ENCODE data around the gene PPIL4.
"Not testable (repeated sequence)": the region's sequence is repeated elsewhere in the genome, so short reads cannot be mapped to it uniquely, and the experiment has no call there.

The PPIL4 gene

DNA sequence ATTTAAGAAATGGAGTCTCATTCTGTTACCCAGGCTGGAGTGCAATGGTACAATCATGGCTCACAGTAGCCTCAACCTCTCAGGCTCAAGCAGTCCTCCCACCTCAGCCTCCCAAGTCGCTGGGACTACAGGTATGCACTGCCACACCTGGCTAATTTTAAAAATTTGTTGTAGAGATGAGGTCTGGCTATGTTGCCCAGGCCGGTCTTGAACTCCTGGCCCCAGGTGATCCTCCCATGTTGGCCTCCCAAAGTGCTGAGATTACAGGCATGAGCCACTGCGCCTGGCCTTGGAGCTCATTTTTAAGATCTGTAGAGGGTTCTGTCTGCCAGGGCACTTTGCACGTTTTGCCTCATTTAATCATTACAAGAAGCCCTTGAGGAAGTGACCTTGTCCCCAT, 78.6 kb downstream of the PPIL4 start:
- Histone ChIP-seq H3K9ac (ENCODE audit: low read length) (no peak overlapping the region), H3K4me3 (ENCODE audit: low read length) (no peak overlapping the region), H3K36me3 (ENCODE audit: control insufficient read depth, low read depth, low read length) (no peaks in the 10 kb centered on the region), H3K27ac (ENCODE audit: low read length) (no peak overlapping the region), H3K4me1 (ENCODE audit: control insufficient read depth, low read depth, low read length) (no peaks in the 10 kb centered on the region), H3K9me3 (ENCODE audit: control insufficient read depth, low read depth, low read length) (no peaks in the 10 kb centered on the region), H3K27me3 (ENCODE audit: control insufficient read depth, insufficient read depth, low read length) (no peaks in the 10 kb centered on the region)

DNA sequence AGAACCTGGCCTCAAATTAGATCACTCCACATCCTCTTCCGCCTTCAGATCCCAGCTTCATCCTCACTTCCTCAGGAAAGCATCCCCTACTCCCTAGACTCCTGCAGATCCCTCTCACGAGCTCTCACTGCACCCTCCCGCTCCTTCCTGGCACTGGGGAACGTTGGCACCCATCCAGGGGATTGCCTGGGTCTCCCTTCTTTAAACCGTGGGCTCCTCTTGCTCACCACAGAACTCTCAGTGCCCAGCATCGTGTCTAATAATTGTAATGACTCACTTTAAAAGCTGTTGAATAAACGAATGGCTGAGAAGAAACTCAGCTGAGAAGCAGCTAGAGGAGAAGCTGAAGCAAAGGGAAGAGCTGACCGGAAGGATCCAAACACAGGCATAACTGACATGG, 81.4 kb downstream of the PPIL4 start:
- H3K27me3 ChIP-seq (ENCODE audit: control insufficient read depth, insufficient read depth, low read length) = no peaks in the 10 kb centered on the region
- no peak overlapping the region for H3K9ac ChIP-seq (ENCODE audit: low read length)
- no peaks in the 10 kb centered on the region for H3K4me1 ChIP-seq (ENCODE audit: control insufficient read depth, low read depth, low read length)
- no peak overlapping the region for H3K4me3 ChIP-seq (ENCODE audit: low read length)
- H3K27ac ChIP-seq (ENCODE audit: low read length) = no peak overlapping the region
- H3K9me3 ChIP-seq (ENCODE audit: control insufficient read depth, low read depth, low read length) = no peaks in the 10 kb centered on the region
- H3K36me3 ChIP-seq (ENCODE audit: control insufficient read depth, low read depth, low read length) = no peaks in the 10 kb centered on the region

DNA sequence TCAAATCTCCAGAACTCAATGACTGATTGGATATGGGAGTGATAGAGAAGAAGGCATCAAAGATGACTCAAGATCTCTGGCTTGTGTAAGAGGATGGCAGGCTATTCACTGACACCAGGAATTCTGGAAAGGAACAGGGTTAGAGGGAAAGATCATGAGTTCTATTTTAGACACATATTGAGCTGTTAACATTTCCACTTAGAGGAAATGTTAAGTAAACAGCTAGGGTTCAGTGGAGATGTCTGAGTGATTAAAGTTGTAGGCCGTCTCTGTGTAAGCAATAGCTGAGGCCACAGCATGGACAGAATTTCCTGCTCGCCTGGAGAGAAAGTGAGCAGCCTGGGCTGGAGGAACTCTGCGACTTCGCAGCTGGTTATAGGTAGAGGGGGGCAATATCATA, 82.1 kb downstream of the PPIL4 start:
- Histone ChIP-seq H3K9me3 (ENCODE audit: control insufficient read depth, low read depth, low read length) (no peaks in the 10 kb centered on the region), H3K4me3 (ENCODE audit: low read length) (no peak overlapping the region), H3K9ac (ENCODE audit: low read length) (no peak overlapping the region), H3K4me1 (ENCODE audit: control insufficient read depth, low read depth, low read length) (no peaks in the 10 kb centered on the region), H3K36me3 (ENCODE audit: control insufficient read depth, low read depth, low read length) (no peaks in the 10 kb centered on the region), H3K27me3 (ENCODE audit: control insufficient read depth, insufficient read depth, low read length) (no peaks in the 10 kb centered on the region), H3K27ac (ENCODE audit: low read length) (no peak overlapping the region)

DNA sequence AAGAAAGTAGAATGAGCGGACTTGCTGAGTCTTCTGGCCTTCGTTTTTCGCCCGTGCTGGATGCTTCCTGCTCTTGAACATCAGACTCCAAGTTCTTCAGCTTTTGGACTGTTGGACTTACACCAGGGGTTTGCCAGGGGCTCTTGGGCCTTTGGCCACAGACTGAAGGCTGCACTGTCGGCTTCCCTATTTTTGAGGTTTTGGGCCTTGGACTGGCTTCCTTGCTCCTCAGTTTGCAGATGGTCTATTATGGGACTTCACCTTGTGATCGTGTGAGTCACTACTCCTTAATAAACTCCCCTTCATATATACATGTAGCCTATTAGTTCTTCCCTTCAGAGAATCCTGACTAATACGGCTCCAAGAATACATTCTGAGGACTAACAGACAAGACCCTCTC, 83.1 kb downstream of the PPIL4 start:
- H3K4me1 ChIP-seq (ENCODE audit: control insufficient read depth, low read depth, low read length); H3K9me3 ChIP-seq (ENCODE audit: control insufficient read depth, low read depth, low read length); H3K27ac ChIP-seq (ENCODE audit: low read length); H3K27me3 ChIP-seq (ENCODE audit: control insufficient read depth, insufficient read depth, low read length); H3K4me3 ChIP-seq (ENCODE audit: low read length); H3K36me3 ChIP-seq (ENCODE audit: control insufficient read depth, low read depth, low read length); H3K9ac ChIP-seq (ENCODE audit: low read length): not testable (repeated sequence)

DNA sequence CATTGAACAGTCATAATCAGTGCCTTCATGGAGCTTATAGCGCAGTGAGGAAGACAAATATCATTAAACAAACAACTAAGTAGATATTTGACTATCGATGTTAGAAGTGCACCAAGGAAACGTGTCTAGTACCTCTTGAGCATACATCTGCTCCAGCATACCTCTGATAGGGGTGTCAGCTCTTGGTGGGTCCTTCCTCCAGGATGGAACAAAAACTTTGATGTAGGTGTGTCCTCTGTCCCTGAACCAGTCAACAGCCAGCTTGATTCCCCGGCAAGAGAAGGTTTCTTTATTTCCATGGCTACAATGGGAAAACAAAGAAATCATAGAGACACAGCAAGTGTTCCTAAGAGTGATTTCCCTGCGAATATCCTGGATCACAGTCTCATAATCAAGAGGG, 84.2 kb downstream of the PPIL4 start:
- H3K4me1 ChIP-seq (ENCODE audit: control insufficient read depth, low read depth, low read length) = no peaks in the 10 kb centered on the region
- H3K4me3 ChIP-seq (ENCODE audit: low read length) = no peak overlapping the region
- no peak overlapping the region for H3K9ac ChIP-seq (ENCODE audit: low read length)
- no peak overlapping the region for H3K27ac ChIP-seq (ENCODE audit: low read length)
- no peaks in the 10 kb centered on the region for H3K27me3 ChIP-seq (ENCODE audit: control insufficient read depth, insufficient read depth, low read length)
- H3K9me3 ChIP-seq (ENCODE audit: control insufficient read depth, low read depth, low read length) = no peaks in the 10 kb centered on the region
- no peaks in the 10 kb centered on the region for H3K36me3 ChIP-seq (ENCODE audit: control insufficient read depth, low read depth, low read length)

DNA sequence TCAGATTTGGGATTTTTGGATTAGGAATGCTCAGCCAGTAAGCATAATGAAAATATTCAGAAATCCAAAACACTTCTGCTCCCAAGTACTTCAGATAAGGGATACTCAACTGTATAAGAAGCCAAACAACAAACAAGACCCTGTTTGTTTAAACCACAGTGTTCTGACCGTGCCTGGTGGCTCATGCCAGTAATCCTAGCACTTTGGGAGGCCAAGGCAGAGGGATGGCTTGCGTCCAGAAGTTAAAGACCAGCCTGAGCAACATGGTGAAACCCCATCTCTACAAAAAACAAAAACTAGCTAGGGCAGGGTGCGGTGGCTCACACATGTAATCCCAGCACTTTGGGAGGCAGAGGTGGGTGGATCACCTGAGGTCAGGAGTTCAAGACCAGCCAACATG, 85.6 kb downstream of the PPIL4 start:
- H3K27me3 ChIP-seq (ENCODE audit: control insufficient read depth, insufficient read depth, low read length); H3K9ac ChIP-seq (ENCODE audit: low read length); H3K4me1 ChIP-seq (ENCODE audit: control insufficient read depth, low read depth, low read length); H3K4me3 ChIP-seq (ENCODE audit: low read length); H3K27ac ChIP-seq (ENCODE audit: low read length); H3K9me3 ChIP-seq (ENCODE audit: control insufficient read depth, low read depth, low read length); H3K36me3 ChIP-seq (ENCODE audit: control insufficient read depth, low read depth, low read length): not testable (repeated sequence)

DNA sequence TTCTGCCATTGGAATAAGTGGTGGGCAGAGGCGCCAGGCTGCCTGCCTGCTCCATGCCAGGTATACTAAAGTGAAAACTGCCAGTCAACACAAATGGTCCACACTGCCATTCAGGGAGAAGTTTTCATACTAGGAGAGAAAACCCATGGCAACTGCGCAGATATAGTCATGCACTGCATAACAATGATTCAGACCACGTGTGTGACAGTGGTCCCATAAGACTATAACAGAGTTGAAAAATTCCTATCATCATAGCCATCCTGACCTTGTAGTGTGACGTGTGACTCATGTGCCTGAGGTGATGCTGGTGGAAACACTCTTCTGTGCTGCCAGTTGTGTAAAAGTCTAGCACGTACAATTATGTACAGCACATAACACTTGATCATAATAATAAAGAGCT, 86.1 kb downstream of the PPIL4 start:
- no peaks in the 10 kb centered on the region for H3K9me3 ChIP-seq (ENCODE audit: control insufficient read depth, low read depth, low read length)
- H3K27ac ChIP-seq (ENCODE audit: low read length) = no peak overlapping the region
- no peaks in the 10 kb centered on the region for H3K4me1 ChIP-seq (ENCODE audit: control insufficient read depth, low read depth, low read length)
- no peaks in the 10 kb centered on the region for H3K27me3 ChIP-seq (ENCODE audit: control insufficient read depth, insufficient read depth, low read length)
- no peaks in the 10 kb centered on the region for H3K36me3 ChIP-seq (ENCODE audit: control insufficient read depth, low read depth, low read length)
- H3K4me3 ChIP-seq (ENCODE audit: low read length) = no peak overlapping the region
- H3K9ac ChIP-seq (ENCODE audit: low read length) = no peak overlapping the region

DNA sequence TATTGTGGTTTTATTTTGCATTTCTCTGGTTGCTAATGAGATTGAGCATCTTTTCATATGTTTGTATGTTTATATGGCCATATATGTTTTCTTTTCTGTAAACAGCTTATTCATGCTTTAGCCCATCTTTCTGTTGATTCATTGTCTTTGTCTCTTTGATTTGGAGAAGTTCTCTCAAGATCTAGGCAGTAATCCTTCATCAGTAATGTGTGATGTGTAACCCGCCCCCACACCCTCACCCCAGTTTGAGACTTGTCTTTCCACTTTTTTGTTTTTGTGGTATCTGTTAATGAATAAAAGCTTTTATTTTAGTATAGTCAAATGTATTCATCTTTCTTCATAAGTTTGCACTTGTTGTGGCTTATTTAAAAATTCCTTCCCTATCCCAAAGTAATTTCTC, 87.0 kb downstream of the PPIL4 start:
- no peak overlapping the region for H3K27ac ChIP-seq (ENCODE audit: low read length)
- H3K4me1 ChIP-seq (ENCODE audit: control insufficient read depth, low read depth, low read length) = no peaks in the 10 kb centered on the region
- H3K36me3 ChIP-seq (ENCODE audit: control insufficient read depth, low read depth, low read length) = no peaks in the 10 kb centered on the region
- H3K27me3 ChIP-seq (ENCODE audit: control insufficient read depth, insufficient read depth, low read length) = no peaks in the 10 kb centered on the region
- no peak overlapping the region for H3K9ac ChIP-seq (ENCODE audit: low read length)
- no peak overlapping the region for H3K4me3 ChIP-seq (ENCODE audit: low read length)
- no peaks in the 10 kb centered on the region for H3K9me3 ChIP-seq (ENCODE audit: control insufficient read depth, low read depth, low read length)

DNA sequence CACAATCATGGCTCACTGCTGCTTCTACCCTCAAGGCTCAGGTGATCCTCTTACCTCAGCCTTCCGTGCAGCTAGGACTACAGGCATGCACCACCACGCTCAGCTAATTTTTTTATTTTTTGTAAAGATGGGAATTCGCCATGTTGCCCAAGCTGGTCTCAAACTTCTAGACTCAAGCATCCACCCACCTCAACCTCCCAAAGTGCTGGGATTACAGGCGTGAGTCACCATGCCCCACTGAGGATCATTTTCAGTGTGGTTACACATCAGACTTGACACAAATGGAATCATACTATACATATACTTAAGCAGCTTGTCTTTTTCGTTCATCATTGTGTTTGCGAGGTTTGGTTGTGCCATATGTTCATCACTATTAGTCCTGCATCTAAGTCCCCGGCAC, 87.6 kb downstream of the PPIL4 start:
- Histone ChIP-seq H3K27ac (ENCODE audit: low read length) (no peak overlapping the region), H3K4me1 (ENCODE audit: control insufficient read depth, low read depth, low read length) (no peaks in the 10 kb centered on the region), H3K36me3 (ENCODE audit: control insufficient read depth, low read depth, low read length) (no peaks in the 10 kb centered on the region), H3K9me3 (ENCODE audit: control insufficient read depth, low read depth, low read length) (no peaks in the 10 kb centered on the region), H3K27me3 (ENCODE audit: control insufficient read depth, insufficient read depth, low read length) (no peaks in the 10 kb centered on the region), H3K4me3 (ENCODE audit: low read length) (no peak overlapping the region), H3K9ac (ENCODE audit: low read length) (no peak overlapping the region)

DNA sequence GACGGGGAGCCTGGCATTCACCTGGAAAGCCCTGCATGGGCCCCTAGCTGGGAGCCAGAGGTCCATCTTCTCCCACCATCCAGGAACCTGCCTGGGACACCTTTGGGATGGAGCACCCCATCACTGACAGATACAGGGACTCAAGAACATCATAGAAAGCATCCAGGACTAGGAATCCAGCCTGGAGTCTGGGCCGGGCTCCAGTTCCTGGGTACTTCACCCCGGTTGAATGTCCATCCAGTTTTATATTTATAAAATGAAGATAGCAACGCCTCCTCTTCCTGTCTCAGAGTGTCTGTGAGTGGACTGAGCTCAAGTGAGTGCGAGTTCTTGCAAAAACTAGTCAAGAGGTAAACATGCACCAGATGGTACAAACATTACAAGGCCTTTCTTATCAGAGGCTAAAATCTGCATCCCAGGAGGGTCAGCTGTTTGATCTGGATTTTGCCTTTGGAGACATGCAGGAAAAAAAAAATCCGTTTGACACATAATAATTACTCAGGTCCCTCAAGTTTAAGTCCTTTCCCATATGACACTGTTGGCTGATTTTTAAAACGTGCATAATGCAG, 88.4 kb downstream of the PPIL4 start:
- Histone ChIP-seq H3K36me3 (ENCODE audit: control insufficient read depth, low read depth, low read length) (no peaks in the 10 kb centered on the region), H3K9me3 (ENCODE audit: control insufficient read depth, low read depth, low read length) (no peaks in the 10 kb centered on the region), H3K27ac (ENCODE audit: low read length) (no peak overlapping the region), H3K27me3 (ENCODE audit: control insufficient read depth, insufficient read depth, low read length) (peaks cover 3% of the 10 kb centered on the region), H3K4me3 (ENCODE audit: low read length) (no peak overlapping the region), H3K9ac (ENCODE audit: low read length) (no peak overlapping the region), H3K4me1 (ENCODE audit: control insufficient read depth, low read depth, low read length) (no peaks in the 10 kb centered on the region)

DNA sequence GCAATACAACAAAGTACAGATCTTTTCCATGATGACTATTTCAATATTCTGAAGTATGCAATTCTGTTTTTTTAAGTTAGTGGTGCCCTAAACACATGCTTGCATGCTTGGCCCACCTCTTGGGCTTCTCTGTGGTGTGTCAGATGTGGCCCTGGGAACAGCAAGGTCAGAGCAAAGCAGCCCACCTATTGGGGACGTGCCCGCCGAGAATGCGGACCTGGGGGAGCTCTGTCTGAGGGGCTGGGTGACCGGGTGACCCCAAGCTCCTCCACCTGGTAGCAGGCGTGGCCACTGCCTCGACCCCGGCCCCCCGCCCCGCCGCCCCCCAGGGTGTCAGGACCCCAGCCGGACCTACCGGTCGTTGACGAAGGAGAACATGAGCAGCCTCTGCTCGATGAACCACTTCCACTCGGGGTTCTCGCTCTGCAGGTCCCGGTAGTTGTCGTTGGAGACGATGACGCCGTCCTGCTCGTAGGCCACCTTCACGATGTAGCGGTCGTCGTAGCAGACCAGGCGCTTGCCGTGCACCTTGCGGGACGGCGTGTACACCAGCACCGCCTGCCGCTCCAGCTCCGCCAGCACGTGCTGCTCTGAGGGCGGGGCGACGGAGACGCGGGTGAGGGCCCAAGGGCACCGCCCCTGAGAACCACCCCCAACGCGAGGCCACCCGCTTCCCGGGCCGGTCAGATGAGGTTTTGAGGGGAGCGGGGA, 89.4 kb downstream of the PPIL4 start:
- no peak overlapping the region for H3K4me3 ChIP-seq (ENCODE audit: low read length)
- no peak overlapping the region for H3K27ac ChIP-seq (ENCODE audit: low read length)
- no peaks in the 10 kb centered on the region for H3K4me1 ChIP-seq (ENCODE audit: control insufficient read depth, low read depth, low read length)
- no peaks in the 10 kb centered on the region for H3K9me3 ChIP-seq (ENCODE audit: control insufficient read depth, low read depth, low read length)
- H3K36me3 ChIP-seq (ENCODE audit: control insufficient read depth, low read depth, low read length) = no peaks in the 10 kb centered on the region
- H3K27me3 ChIP-seq (ENCODE audit: control insufficient read depth, insufficient read depth, low read length) = peaks cover 12% of the 10 kb centered on the region
- no peak overlapping the region for H3K9ac ChIP-seq (ENCODE audit: low read length)

DNA sequence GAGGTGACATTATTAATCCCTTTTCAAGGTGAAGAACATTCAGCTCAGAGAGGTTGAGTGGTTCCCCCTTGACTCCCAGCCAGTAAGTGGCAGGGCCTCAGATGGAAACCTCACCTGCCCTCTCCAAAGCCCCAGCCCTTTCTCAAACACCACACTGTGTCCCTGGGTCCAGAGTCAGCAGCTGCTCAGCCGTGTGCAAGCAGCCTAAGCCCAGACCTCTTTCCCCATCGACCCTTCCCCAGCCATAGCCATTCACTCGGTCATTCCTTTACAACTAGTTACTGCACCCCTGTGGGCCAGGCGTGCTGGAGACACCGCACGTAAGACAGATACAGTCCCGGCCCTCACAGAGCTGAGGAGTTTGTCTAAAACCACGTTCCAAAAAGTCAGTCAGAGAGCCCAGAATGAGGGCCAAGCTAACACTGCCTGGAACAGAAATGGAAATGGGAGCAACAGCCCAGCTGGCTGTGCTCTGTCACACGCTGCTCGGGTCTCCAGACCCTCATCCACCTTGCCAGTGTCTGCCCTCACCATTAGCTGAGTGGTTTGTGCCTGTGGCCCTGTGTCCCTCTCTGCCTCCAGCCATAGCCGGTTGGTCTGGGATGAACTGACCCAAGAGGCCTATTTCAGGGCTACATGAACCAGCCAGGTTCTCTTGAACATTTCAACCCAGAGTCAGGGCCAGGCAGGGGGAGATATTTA, 90.7 kb downstream of the PPIL4 start:
- Histone ChIP-seq H3K27ac (ENCODE audit: low read length) (no peak overlapping the region), H3K4me3 (ENCODE audit: low read length) (no peak overlapping the region), H3K36me3 (ENCODE audit: control insufficient read depth, low read depth, low read length) (no peaks in the 10 kb centered on the region), H3K4me1 (ENCODE audit: control insufficient read depth, low read depth, low read length) (no peaks in the 10 kb centered on the region), H3K9me3 (ENCODE audit: control insufficient read depth, low read depth, low read length) (no peaks in the 10 kb centered on the region), H3K9ac (ENCODE audit: low read length) (no peak overlapping the region), H3K27me3 (ENCODE audit: control insufficient read depth, insufficient read depth, low read length) (peaks cover 25% of the 10 kb centered on the region)
